Measurements from ENCODE around the gene TENM3. TPM values are rescaled to one million over a fixed set of nuclear protein-coding genes. Genes with fewer than 3 reads are reported as not detected.

TENM3 gene
- total and polyA plus RNA-seq, 2 donors (not counting 3 experiments of a cell fraction or from before 2014, with no cell fraction given): 3.2 to 6.2 TPM

- FAIRE-seq (no peak), DNase-seq (ENCODE audit: low read depth, low spot score) (no peak)
- H3K36me3 ChIP-seq (ENCODE audit: control insufficient read depth in 2 of 2, extremely low read depth in 1 of 2, insufficient read depth in 2 of 2, low read length in 2 of 2): no peaks in the 10 kb centered on the region
- BruUV-seq (replicated peaks): no TSS peak
- no peaks in the 10 kb centered on the region for H4K20me1 ChIP-seq (replicated peaks; ENCODE audit: control insufficient read depth, extremely low read depth, insufficient read depth, low read length)
- ChIA-PET POLR2A (no interaction called here), CTCF (no interaction called here)
- H3K79me2 ChIP-seq (ENCODE audit: control insufficient read depth, insufficient read depth, low read length): no peaks in the 10 kb centered on the region
- no peak overlapping the region for H2AFZ ChIP-seq (ENCODE audit: low read depth, low read length)
- no peak overlapping the region for H3K4me3 ChIP-seq (replicated peaks in 1 of 3; ENCODE audit: insufficient read depth in 1 of 3, low read depth in 1 of 3, low read length in 3 of 3)
- no peaks in the 10 kb centered on the region for H3K9me3 ChIP-seq (replicated peaks; ENCODE audit: control insufficient read depth, insufficient read depth, low read length)
- H3K4me2 ChIP-seq (ENCODE audit: insufficient read depth, low read length): no peak overlapping the region
- H3K9me1 ChIP-seq (replicated peaks; ENCODE audit: control insufficient read depth, extremely low read depth, insufficient read depth, low read length): no peaks in the 10 kb centered on the region
- no peaks in the 10 kb centered on the region for H3K27me3 ChIP-seq (ENCODE audit: control insufficient read depth in 2 of 2, insufficient read depth in 2 of 2, low read length in 2 of 2)
- TF ChIP-seq FOS (IDR thresholded peaks at IDR 0.05; ENCODE audit: borderline replicate concordance, insufficient read depth, low read length): no peak
- no peak for TF ChIP-seq GATA2 (IDR thresholded peaks at IDR 0.05; ENCODE audit: insufficient read depth, insufficient read length, low read depth, low read length)
- no peak for TF ChIP-seq EZH2 (IDR thresholded peaks at IDR 0.05; ENCODE audit: borderline replicate concordance, low read depth, low read length, severe bottlenecking)
- TF ChIP-seq MYC (IDR thresholded peaks at IDR 0.05; ENCODE audit: low read depth, low read length): no peak
- no peak for TF ChIP-seq POLR2A (IDR thresholded peaks at IDR 0.05; ENCODE audit: low read depth, low read length)
- TF ChIP-seq, protein P1, sequence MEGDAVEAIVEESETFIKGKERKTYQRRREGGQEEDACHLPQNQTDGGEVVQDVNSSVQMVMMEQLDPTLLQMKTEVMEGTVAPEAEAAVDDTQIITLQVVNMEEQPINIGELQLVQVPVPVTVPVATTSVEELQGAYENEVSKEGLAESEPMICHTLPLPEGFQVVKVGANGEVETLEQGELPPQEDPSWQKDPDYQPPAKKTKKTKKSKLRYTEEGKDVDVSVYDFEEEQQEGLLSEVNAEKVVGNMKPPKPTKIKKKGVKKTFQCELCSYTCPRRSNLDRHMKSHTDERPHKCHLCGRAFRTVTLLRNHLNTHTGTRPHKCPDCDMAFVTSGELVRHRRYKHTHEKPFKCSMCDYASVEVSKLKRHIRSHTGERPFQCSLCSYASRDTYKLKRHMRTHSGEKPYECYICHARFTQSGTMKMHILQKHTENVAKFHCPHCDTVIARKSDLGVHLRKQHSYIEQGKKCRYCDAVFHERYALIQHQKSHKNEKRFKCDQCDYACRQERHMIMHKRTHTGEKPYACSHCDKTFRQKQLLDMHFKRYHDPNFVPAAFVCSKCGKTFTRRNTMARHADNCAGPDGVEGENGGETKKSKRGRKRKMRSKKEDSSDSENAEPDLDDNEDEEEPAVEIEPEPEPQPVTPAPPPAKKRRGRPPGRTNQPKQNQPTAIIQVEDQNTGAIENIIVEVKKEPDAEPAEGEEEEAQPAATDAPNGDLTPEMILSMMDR (IDR thresholded peaks at IDR 0.05; ENCODE audit: extremely low read depth in 1 of 2, insufficient read depth in 1 of 2, low read depth in 1 of 2, low read length in 2 of 2): no peak
- TF ChIP-seq, protein P2, sequence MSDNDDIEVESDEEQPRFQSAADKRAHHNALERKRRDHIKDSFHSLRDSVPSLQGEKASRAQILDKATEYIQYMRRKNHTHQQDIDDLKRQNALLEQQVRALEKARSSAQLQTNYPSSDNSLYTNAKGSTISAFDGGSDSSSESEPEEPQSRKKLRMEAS (IDR thresholded peaks at IDR 0.05; ENCODE audit: insufficient read depth, insufficient read length): no peak
- no peak for TF ChIP-seq POLR2AphosphoS5 (IDR thresholded peaks at IDR 0.05; ENCODE audit: insufficient read depth, low read depth, low read length)
- no peak for TF ChIP-seq JUN (IDR thresholded peaks at IDR 0.05; ENCODE audit: borderline replicate concordance, insufficient read depth, insufficient read length, low read depth)
- dilution Hi-C loops (cut with MboI; ENCODE audit: extremely low pct_ligation_motif_present, low sequenced_read_pairs) (no loop called here), intact Hi-C loops (cut with micrococcal nuclease) (no loop called here)
- H3K4me1 ChIP-seq (ENCODE audit: control insufficient read depth, extremely low read depth, insufficient read depth, low read length): no peaks in the 10 kb centered on the region
- no peak overlapping the region for H3K27ac ChIP-seq (ENCODE audit: insufficient read depth, low read depth, low read length)
- no peak overlapping the region for H3K9ac ChIP-seq (replicated peaks; ENCODE audit: extremely low read depth, insufficient read depth, low read length)
Measured at GRCh38 chr4:182435401-182435800, 192.2 kb downstream of the TENM3 start.
